Endometrial microvascular endothelial cells (primary cell): Measurements from ENCODE around the gene CARMIL3. TPM values are rescaled to one million over a fixed set of nuclear protein-coding genes. Genes with fewer than 3 reads are reported as not detected.

Experiments
- total RNA-seq: library from RNA; depleted of rRNA; stranded (reverse); fragments of >200 nt; gene quantifications from one replicate; pipeline ENCODE4 v1.2.3, GENCODE V29; 2015; ENCODE audit errors: inconsistent ontology term

Gene CARMIL3
- total RNA-seq, 1 donor from 2014 or later = not detected

Other genes with a start within 250 kb of the CARMIL3 start
- gene DHRS4, start 98.2 kb upstream of the CARMIL3 start, total RNA-seq = 66.2 TPM
- 17.1 TPM for gene DHRS4L2, start 63.1 kb upstream of the CARMIL3 start, total RNA-seq
- not detected for gene CPNE6, start 19.6 kb downstream of the CARMIL3 start, total RNA-seq
- gene PCK2, start 42.3 kb downstream of the CARMIL3 start, total RNA-seq = 15.8 TPM
- gene DCAF11, start 62.8 kb downstream of the CARMIL3 start, total RNA-seq = 52.4 TPM
- 0.65 TPM for gene NRL, start 62.9 kb downstream of the CARMIL3 start, total RNA-seq
- 3.3 TPM for gene FITM1, start 78.7 kb downstream of the CARMIL3 start, total RNA-seq
- 239 TPM for gene PSME1, start 84.2 kb downstream of the CARMIL3 start, total RNA-seq
- gene EMC9, start 89.6 kb downstream of the CARMIL3 start, total RNA-seq = 26.7 TPM
- 142 TPM for gene PSME2, start 94.6 kb downstream of the CARMIL3 start, total RNA-seq
- 121 TPM for gene RNF31, start 95.5 kb downstream of the CARMIL3 start, total RNA-seq
- gene IRF9, start 109.3 kb downstream of the CARMIL3 start, total RNA-seq = 45.2 TPM
- 2.6 TPM for gene REC8, start 120.1 kb downstream of the CARMIL3 start, total RNA-seq
- 85.0 TPM for gene IPO4, start 136.8 kb downstream of the CARMIL3 start, total RNA-seq
- gene TM9SF1, start 143.4 kb downstream of the CARMIL3 start, total RNA-seq = 83.3 TPM
- gene TSSK4, start 153.7 kb downstream of the CARMIL3 start, total RNA-seq = not detected
- gene CHMP4A, start 161.5 kb downstream of the CARMIL3 start, total RNA-seq = 30.0 TPM
- 2.3 TPM for gene MDP1, start 164.1 kb downstream of the CARMIL3 start, total RNA-seq
- gene NEDD8, start 180.4 kb downstream of the CARMIL3 start, total RNA-seq = 193 TPM
- gene GMPR2, start 180.9 kb downstream of the CARMIL3 start, total RNA-seq = 144 TPM
- gene TINF2, start 190.6 kb downstream of the CARMIL3 start, total RNA-seq = 68.5 TPM
- gene TGM1, start 211.2 kb downstream of the CARMIL3 start, total RNA-seq = not detected
- 59.6 TPM for gene RABGGTA, start 219.6 kb downstream of the CARMIL3 start, total RNA-seq
- gene DHRS1, start 247.8 kb downstream of the CARMIL3 start, total RNA-seq = 23.2 TPM
- 28.9 TPM for gene NOP9, start 247.8 kb downstream of the CARMIL3 start, total RNA-seq